NCI-H1417 treated with DMSO at 0.1 percent for 48 hours (cell line): ENCODE data around the gene YWHAG.
"Not testable (repeated sequence)": the region's sequence is repeated elsewhere in the genome, so short reads cannot be mapped to it uniquely, and the experiment has no call there.

Source experiments
- DNase-seq: peaks from one replicate; lab custom pipeline; 2025; lab: John Stamatoyannopoulos, UW

Gene YWHAG

GRCh38 chr7:76347710-76348109 lies 11.1 kb downstream of the YWHAG start:
- DNase-seq: no peak

GRCh38 chr7:76346778-76347177 lies 12.0 kb downstream of the YWHAG start:
- DNase-seq: no peak

- DNase-seq: no peak
Observed at GRCh38 chr7:76346097-76346496, 12.7 kb downstream of the YWHAG start.

- no peak for DNase-seq
Observed at GRCh38 chr7:76343931-76344321, 14.9 kb downstream of the YWHAG start.

- DNase-seq: no peak
Observed at GRCh38 chr7:76343294-76343930, 15.4 kb downstream of the YWHAG start.

- DNase-seq: no peak
Observed at GRCh38 chr7:76342222-76342621, 16.6 kb downstream of the YWHAG start.

- DNase-seq: no peak
Observed at GRCh38 chr7:76340617-76341131, 18.1 kb downstream of the YWHAG start.

GRCh38 chr7:76338298-76339084 lies 20.3 kb downstream of the YWHAG start:
- DNase-seq: no peak

- no peak for DNase-seq
Observed at GRCh38 chr7:76337147-76337546, 21.6 kb downstream of the YWHAG start.

- no peak for DNase-seq
Observed at GRCh38 chr7:76336094-76336493, 22.7 kb downstream of the YWHAG start.

- not testable (repeated sequence) for DNase-seq
Observed at GRCh38 chr7:76335417-76335816, 23.4 kb downstream of the YWHAG start.

GRCh38 chr7:76334320-76334967 lies 24.3 kb downstream of the YWHAG start:
- no peak for DNase-seq

GRCh38 chr7:76333511-76334101 lies 25.2 kb downstream of the YWHAG start:
- no peak for DNase-seq

GRCh38 chr7:76332078-76332477 lies 26.7 kb downstream of the YWHAG start:
- DNase-seq: no peak

GRCh38 chr7:76330673-76331072 lies 28.1 kb downstream of the YWHAG start:
- DNase-seq: no peak

GRCh38 chr7:76330261-76330660 lies 28.5 kb downstream of the YWHAG start:
- DNase-seq: no peak

- no peak for DNase-seq
Observed at GRCh38 chr7:76329479-76329878, 29.3 kb downstream of the YWHAG start.

GRCh38 chr7:76328389-76328788 lies 30.4 kb downstream of the YWHAG start:
- DNase-seq: no peak

- DNase-seq: no peak
Observed at GRCh38 chr7:76327610-76328009, 31.2 kb downstream of the YWHAG start.

- DNase-seq: no peak
Observed at GRCh38 chr7:76326646-76327233, 32.1 kb downstream of the YWHAG start.

- DNase-seq: no peak
Observed at GRCh38 chr7:76325811-76326210, 33.0 kb downstream of the YWHAG start.

GRCh38 chr7:76325092-76325491 lies 33.7 kb downstream of the YWHAG start:
- DNase-seq: no peak
